HepG2 (cell line): ENCODE measurements around the gene NARF. TPM values are rescaled to one million over a fixed set of nuclear protein-coding genes. Genes with fewer than 3 reads are reported as not detected.

Experiments
- ATAC-seq: fragments of 200-7000 bp; cut with Tn5 transposase; 3 replicates; pipeline ENCODE4 v1.9.1; 2020; ENCODE audit warnings: mild to moderate bottlenecking, moderate library complexity
- BruUV-seq: library from RNA; stranded (reverse); fragments of 400-500 nt; replicated peaks from 2 replicates; lab custom pipeline; 2021; lab: Mats Ljungman, UMichigan
- CTCF ChIA-PET: fragments of 300-600 bp; formaldehyde crosslinking; extraction: SDS; loops from one replicate; lab custom pipeline; 2021; ENCODE audit warnings: low total read pairs, inconsistent platforms, low intra/inter-chr PET ratio; lab: Yijun Ruan, JAX
- POLR2A ChIA-PET: fragments of 350-600 bp; sonication (Branson Sonifier 250); formaldehyde crosslinking; loops from one replicate; lab custom pipeline; 2020; ENCODE audit warnings: antibody characterized with exemption, inconsistent platforms; lab: Yijun Ruan, JAX
- DNase-seq: peaks from one replicate; pipeline ENCODE4 v3.0.0-alpha.2; 2015; ENCODE audit warnings: low spot score
- FAIRE-seq: peaks from 3 replicates; lab custom pipeline; 2011; peaks lifted over from hg19 to GRCh38; lab: Jason Lieb, UNC
- H2AFZ ChIP-seq: one replicate; pipeline ENCODE4 v1.6.1; 2011; ENCODE audit warnings: low read length, inconsistent platforms
- H3K27ac ChIP-seq: fragments of 300-600 bp; 3 replicates; pipeline ENCODE4 v1.8.0; 2011; ENCODE audit warnings: mixed run types, mild to moderate bottlenecking, mixed read lengths, low read length, inconsistent platforms; ENCODE audit not compliant: insufficient read depth; ENCODE audit errors: extremely low read length
- H3K27me3 ChIP-seq, 2 experiments: fragments of 200-600 bp in 1 of 2; 2 replicates in 1 of 2; 3 replicates in 1 of 2; pipeline versions ENCODE4 v1.6.0 to v1.8.0; 2011; ENCODE audit warnings: low read length in 2 of 2, mild to moderate bottlenecking in 2 of 2, moderate library complexity in 2 of 2, inconsistent platforms in 1 of 2; ENCODE audit not compliant: insufficient read depth in 2 of 2, control insufficient read depth in 1 of 2
- H3K36me3 ChIP-seq, 2 experiments: fragments of 200-600 bp in 1 of 2; replicated peaks in 1 of 2; 2 replicates in 1 of 2; 3 replicates in 1 of 2; pipeline versions ENCODE4 v1.5.1 to v1.8.0; 2011; ENCODE audit warnings: low read length in 2 of 2, inconsistent platforms in 1 of 2; ENCODE audit not compliant: insufficient read depth in 2 of 2, control insufficient read depth in 1 of 2
- H3K4me1 ChIP-seq: 2 replicates; pipeline ENCODE4 v1.5.1; 2012; ENCODE audit warnings: low read length, inconsistent platforms; ENCODE audit not compliant: insufficient read depth
- H3K4me2 ChIP-seq: 2 replicates; pipeline ENCODE4 v1.6.0; 2011; ENCODE audit warnings: low read depth, low read length, inconsistent platforms
- H3K4me3 ChIP-seq, 3 experiments: fragments of 200-600 bp in 1 of 3; sonication (generic), shearing (Covaris generic) in 1 of 3; replicated peaks in 1 of 3; 2 replicates each; pipeline ENCODE4 v1.5.1; 2011 to 2016; ENCODE audit warnings: low read length in 3 of 3, inconsistent platforms in 2 of 3, low read depth in 2 of 3, mild to moderate bottlenecking in 2 of 3, control low read depth in 1 of 3, mixed read lengths in 1 of 3; ENCODE audit not compliant: insufficient read depth in 1 of 3
- H3K79me2 ChIP-seq: one replicate; pipeline ENCODE4 v1.6.1; 2011; ENCODE audit warnings: low read length, inconsistent platforms; ENCODE audit not compliant: insufficient read depth
- H3K9ac ChIP-seq: 2 replicates; pipeline ENCODE4 v1.6.0; 2011; ENCODE audit warnings: mild to moderate bottlenecking, low read depth, low read length, inconsistent platforms; ENCODE audit not compliant: insufficient read depth
- H3K9me3 ChIP-seq: 2 replicates; pipeline ENCODE4 v1.5.1; 2012; ENCODE audit warnings: mild to moderate bottlenecking, low read length
- H4K20me1 ChIP-seq: 2 replicates; pipeline ENCODE4 v1.6.0; 2011; ENCODE audit warnings: inconsistent platforms, mild to moderate bottlenecking, low read length, moderate library complexity; ENCODE audit not compliant: insufficient read depth
- AFF4 ChIP-seq: sonication (generic); formaldehyde crosslinking; IDR thresholded peaks from 2 replicates; pipeline ENCODE4 v1.4.0; 2020; ENCODE audit warnings: missing genetic modification reagents
- AKAP8 ChIP-seq: sonication (generic); formaldehyde crosslinking; IDR thresholded peaks from 2 replicates; pipeline ENCODE4 v1.5.1; 2020; ENCODE audit warnings: mild to moderate bottlenecking, missing genetic modification reagents
- MLLT10 ChIP-seq: sonication (generic); formaldehyde crosslinking; IDR thresholded peaks from 2 replicates; pipeline ENCODE4 v1.4.0; 2020; ENCODE audit warnings: missing genetic modification reagents
- PRPF4 ChIP-seq: fragments of 200-400 bp; formaldehyde crosslinking; IDR thresholded peaks from 2 replicates; pipeline ENCODE4 v1.6.1; 2016; ENCODE audit warnings: low read length, low read depth; ENCODE audit not compliant: poor library complexity, severe bottlenecking
- RBFOX2 ChIP-seq: fragments of 200-400 bp; formaldehyde crosslinking; IDR thresholded peaks from 2 replicates; pipeline ENCODE4 v1.6.1; 2017; ENCODE audit warnings: low read depth, mild to moderate bottlenecking, low read length
- ZFP62 ChIP-seq: sonication (generic); formaldehyde crosslinking; IDR thresholded peaks from 2 replicates; pipeline ENCODE4 v1.4.0; 2020; ENCODE audit warnings: missing genetic modification reagents
- ZNF121 ChIP-seq: sonication (generic); formaldehyde crosslinking; IDR thresholded peaks from 2 replicates; pipeline ENCODE4 v1.5.0; 2020; ENCODE audit warnings: mild to moderate bottlenecking, missing genetic modification reagents
- ZNF224 ChIP-seq: sonication (generic); formaldehyde crosslinking; IDR thresholded peaks from 2 replicates; pipeline ENCODE4 v1.5.0; 2020; ENCODE audit warnings: mild to moderate bottlenecking, missing genetic modification reagents
- ZNF33B ChIP-seq: sonication (generic); formaldehyde crosslinking; IDR thresholded peaks from 2 replicates; pipeline ENCODE4 v1.5.1; 2020; ENCODE audit warnings: mild to moderate bottlenecking, missing genetic modification reagents
- ZNF383 ChIP-seq: sonication (generic); formaldehyde crosslinking; IDR thresholded peaks from 2 replicates; pipeline ENCODE4 v1.4.0; 2020; ENCODE audit warnings: missing genetic modification reagents, mild to moderate bottlenecking, borderline replicate concordance
- ZNF503 ChIP-seq: sonication (generic); formaldehyde crosslinking; IDR thresholded peaks from 2 replicates; pipeline ENCODE4 v1.4.0; 2020; ENCODE audit warnings: missing genetic modification reagents
- ZNF746 ChIP-seq: sonication (generic); formaldehyde crosslinking; IDR thresholded peaks from 2 replicates; pipeline ENCODE4 v1.8.0; 2022; ENCODE audit warnings: mild to moderate bottlenecking, missing genetic modification reagents
- ZNF768 ChIP-seq: sonication (generic); formaldehyde crosslinking; IDR thresholded peaks from 2 replicates; pipeline ENCODE4 v1.4.0; 2020; ENCODE audit warnings: missing genetic modification reagents
- ZNF770 ChIP-seq: sonication (generic); formaldehyde crosslinking; IDR thresholded peaks from 2 replicates; pipeline ENCODE4 v1.5.0; 2020; ENCODE audit warnings: mild to moderate bottlenecking, missing genetic modification reagents
- ZXDC ChIP-seq: sonication (generic); formaldehyde crosslinking; IDR thresholded peaks from 2 replicates; pipeline ENCODE4 v1.5.0; 2020; ENCODE audit warnings: mild to moderate bottlenecking, missing genetic modification reagents
- WGBS: methylation state at CpG from one replicate; pipeline ENCODE4 v1.1.6; 2017; ENCODE audit warnings: low lambda C conversion rate; 5-methylcytosine and 5-hydroxymethylcytosine counted together
- in situ Hi-C: cut with HindIII; loops from 2 replicates; pipeline ENCODE4 v1.10.0; 2017; ENCODE audit warnings: low pct_unique_long_range_greater_than_20kb; ENCODE audit not compliant: extremely low pct_ligation_motif_present
- intact Hi-C: fragments of 100-400 bp; cut with micrococcal nuclease; formaldehyde crosslinking; loops from one replicate; pipeline ENCODE4 v1.10.0; 2022; ENCODE audit not compliant: unreplicated experiment
- polyA plus RNA-seq, 8 experiments: library from polyadenylated mRNA; depleted of rRNA in 3 of 8; stranded (reverse) in 7 of 8; unstranded in 1 of 8; fragments of >200 nt; fragmentation: Illumina TruSeq in 4 of 8; extraction: Trizol in 4 of 8; gene quantifications; 2 replicates each; pipeline versions ENCODE4 v1.2.1 to v1.2.3, GENCODE V29; 2011 to 2016; ENCODE audit warnings: low read depth in 4 of 8, missing spikeins in 1 of 8, mixed read lengths in 1 of 8; ENCODE audit not compliant: insufficient read depth in 1 of 8
- total RNA-seq, 5 experiments: library from RNA; depleted of rRNA; stranded (reverse); fragments of >200 nt; fragmentation: Illumina TruSeq; extraction: Trizol; gene quantifications; 2 replicates each; pipeline ENCODE4 v1.2.3, GENCODE V29; 2016; ENCODE audit warnings: low read depth in 1 of 5

NARF gene
- total and polyA plus RNA-seq, 2 of the 13 experiments (the other 11 are each of a cell fraction or from before 2014, with no cell fraction given), result 61.1 to 144 TPM

GRCh38 chr17:82449883-82450356, 8.6 kb upstream of the NARF start:
- ChIA-PET POLR2A (no interaction called here), CTCF (no interaction called here)
- FAIRE-seq (no peak), DNase-seq (no peak), ATAC-seq (no peak; the same call in 2 of the 3 replicates)
- peak overlapping the region; percentile 91 for H3K9ac ChIP-seq
- 29% methylated on average over 18 of the region's 18 CpGs for WGBS
- BruUV-seq, result TSS peak; percentile 85
- H3K4me3 ChIP-seq, result peak overlapping the region; percentile 73 to 98 (median 82)
- H2AFZ ChIP-seq, result no peak overlapping the region
- intact Hi-C loops (loop anchor here (1.0 kb wide), 1 partner anchor 8 kb away; the partner anchor contains the start of gene NARF), in situ Hi-C loops (no loop called here)
- H3K79me2 ChIP-seq, result peaks cover 13% of the 10 kb centered on the region
- H3K4me2 ChIP-seq, result peak overlapping the region; percentile 80
- H4K20me1 ChIP-seq, result no peaks in the 10 kb centered on the region
- peaks cover 33% of the 10 kb centered on the region for H3K4me1 ChIP-seq
- H3K27ac ChIP-seq, result peak overlapping the region; percentile 66
- no peaks in the 10 kb centered on the region for H3K27me3 ChIP-seq
- no peaks in the 10 kb centered on the region for H3K9me3 ChIP-seq
- H3K36me3 ChIP-seq, result no peaks in the 10 kb centered on the region
- TF ChIP-seq ZFP62 (CRISPR knock-in tag), result no peak
- TF ChIP-seq ZXDC (CRISPR knock-in tag), result peak; percentile 70; the same call in 1 of the 2 replicates
- no peak for TF ChIP-seq ZNF33B
- no peak for TF ChIP-seq AFF4 (CRISPR knock-in tag)
- 0 out of 2 replicates have a peak, but pooled peaks have one; percentile 10 for TF ChIP-seq ZNF768 (CRISPR knock-in tag)
- TF ChIP-seq ZNF770 (CRISPR knock-in tag), result peak; percentile 99
- TF ChIP-seq ZNF746 (CRISPR knock-in tag), result no peak
- no peak for TF ChIP-seq ZNF383 (CRISPR knock-in tag)
- no peak for TF ChIP-seq ZNF503 (CRISPR knock-in tag)
- TF ChIP-seq PRPF4, result peak; percentile 67
- no peak for TF ChIP-seq AKAP8 (CRISPR knock-in tag)
- no peak for TF ChIP-seq MLLT10 (CRISPR knock-in tag)
- no peak for TF ChIP-seq ZNF224 (CRISPR knock-in tag)
- no peak for TF ChIP-seq ZNF121 (CRISPR knock-in tag)
- no peak for TF ChIP-seq RBFOX2
